Activated B cell treated with CpG ODN at 0.5 μM for 24 hours (primary cell): ENCODE results near the gene DUSP3. TPM values are rescaled to one million over a fixed set of nuclear protein-coding genes. Genes with fewer than 3 reads are reported as not detected.
"Not testable (repeated sequence)": the region's sequence is repeated elsewhere in the genome, so short reads cannot be mapped to it uniquely, and the experiment has no call there.

Source experiments
- ATAC-seq: fragments of 200-7000 bp; cut with Tn5 transposase; one replicate; pipeline ENCODE4 v1.10.0; 2021; ENCODE audit warnings: low read depth, mild to moderate bottlenecking, moderate library complexity
- CTCF ChIA-PET: fragments of 350-600 bp; sonication (Branson Sonifier 250); formaldehyde crosslinking; loops from one replicate; lab custom pipeline; 2021; ENCODE audit warnings: antibody characterized with exemption; lab: Charles Lee
- POLR2A ChIA-PET: fragments of 350-600 bp; sonication (Branson Sonifier 250); formaldehyde crosslinking; loops from one replicate; lab custom pipeline; 2021; ENCODE audit warnings: antibody characterized with exemption; lab: Charles Lee
- DNase-seq: peaks from one replicate; pipeline ENCODE4 v3.0.0; 2022
- H3K27ac Mint-ChIP-seq: one replicate; pipeline ENCODE4 v1.8.0; 2020; ENCODE audit warnings: mixed read lengths
- H3K27me3 Mint-ChIP-seq: one replicate; pipeline ENCODE4 v1.8.0; 2021; ENCODE audit warnings: mixed read lengths
- H3K36me3 Mint-ChIP-seq: one replicate; pipeline ENCODE4 v1.8.0; 2021; ENCODE audit warnings: low read depth, mixed read lengths
- H3K4me1 Mint-ChIP-seq: one replicate; pipeline ENCODE4 v1.8.0; 2021; ENCODE audit warnings: mixed read lengths
- H3K4me3 Mint-ChIP-seq: one replicate; pipeline ENCODE4 v1.8.0; 2020; ENCODE audit warnings: mild to moderate bottlenecking, mixed read lengths
- H3K9me3 Mint-ChIP-seq: one replicate; pipeline ENCODE4 v1.8.0; 2020; ENCODE audit warnings: mixed read lengths
- CTCF ChIP-seq: fragments of 200-600 bp; IDR thresholded peaks from one replicate; pipeline ENCODE4 v1.8.0; 2022; ENCODE audit warnings: antibody characterized with exemption, mild to moderate bottlenecking
- intact Hi-C: fragments of 100-400 bp; cut with micrococcal nuclease; formaldehyde crosslinking; loops from one replicate; pipeline ENCODE4 v1.15.1; 2024
- total RNA-seq: library from RNA; stranded (reverse); gene quantifications from 2 replicates; pipeline ENCODE4 v1.2.3, GENCODE V29; 2022

Gene DUSP3
- total RNA-seq, 1 donor from 2014 or later: 16.6 TPM

DNA sequence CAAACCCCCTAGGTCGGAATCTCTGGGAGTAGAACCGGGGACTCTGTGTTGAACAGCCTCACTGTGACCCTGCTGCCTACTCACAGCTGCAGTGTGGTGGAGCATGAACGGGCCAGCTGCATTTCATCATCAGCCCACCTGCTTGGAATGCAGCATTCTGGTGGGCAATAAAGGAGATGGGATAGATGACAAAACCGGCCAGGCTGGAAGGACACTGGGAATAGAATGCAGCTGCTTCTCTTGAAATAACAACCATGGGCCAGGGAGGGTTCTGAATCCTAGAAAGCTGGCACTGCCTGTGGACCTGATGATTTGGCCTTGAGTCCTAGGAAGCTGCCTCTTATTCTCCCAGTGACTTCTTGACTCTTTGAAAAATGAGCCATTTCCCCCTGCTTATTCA lies 25.0 kb upstream of the DUSP3 start:
- no peak overlapping the region for H3K4me3 Mint-ChIP-seq
- peaks cover 36% of the 10 kb centered on the region for H3K27me3 Mint-ChIP-seq
- no peaks in the 10 kb centered on the region for H3K36me3 Mint-ChIP-seq
- TF ChIP-seq CTCF: no peak
- no peaks in the 10 kb centered on the region for H3K4me1 Mint-ChIP-seq
- no peak overlapping the region for H3K27ac Mint-ChIP-seq
- intact Hi-C loops: no loop called here
- H3K9me3 Mint-ChIP-seq: peaks cover 5% of the 10 kb centered on the region
- ChIA-PET POLR2A (no interaction called here), CTCF (no interaction called here)
- DNase-seq: no peak
- no peak for ATAC-seq

- ATAC-seq: no peak
- Mint-ChIP-seq H3K9me3 (peaks cover 5% of the 10 kb centered on the region), H3K4me1 (no peaks in the 10 kb centered on the region), H3K4me3 (no peak overlapping the region), H3K27ac (no peak overlapping the region), H3K27me3 (peaks cover 38% of the 10 kb centered on the region), H3K36me3 (no peaks in the 10 kb centered on the region)
- no peak for DNase-seq
- intact Hi-C loops: no loop called here
- POLR2A ChIA-PET: no interaction called here
- no peak for TF ChIP-seq CTCF
- CTCF ChIA-PET: no interaction called here
Observed at GRCh38 chr17:43801844-43802243, 23.1 kb upstream of the DUSP3 start.

- Mint-ChIP-seq H3K4me3 (no peak overlapping the region), H3K4me1 (no peaks in the 10 kb centered on the region), H3K27me3 (peaks cover 43% of the 10 kb centered on the region), H3K9me3 (peaks cover 5% of the 10 kb centered on the region), H3K27ac (no peak overlapping the region), H3K36me3 (no peaks in the 10 kb centered on the region)
- DNase-seq (no peak), ATAC-seq (no peak)
- POLR2A ChIA-PET: no interaction called here
- TF ChIP-seq CTCF: no peak
- CTCF ChIA-PET: no interaction called here
- intact Hi-C loops: no loop called here
Observed at GRCh38 chr17:43800736-43801135, 22.0 kb upstream of the DUSP3 start.

- DNase-seq (no peak), ATAC-seq (no peak)
- Mint-ChIP-seq H3K36me3 (no peaks in the 10 kb centered on the region), H3K4me3 (no peak overlapping the region), H3K9me3 (no peaks in the 10 kb centered on the region), H3K27ac (no peak overlapping the region), H3K27me3 (peaks cover 37% of the 10 kb centered on the region), H3K4me1 (no peaks in the 10 kb centered on the region)
- intact Hi-C loops: no loop called here
- TF ChIP-seq CTCF: no peak
- CTCF ChIA-PET: no interaction called here
- POLR2A ChIA-PET: no interaction called here
Observed at GRCh38 chr17:43799047-43799446, 20.3 kb upstream of the DUSP3 start.

DNA sequence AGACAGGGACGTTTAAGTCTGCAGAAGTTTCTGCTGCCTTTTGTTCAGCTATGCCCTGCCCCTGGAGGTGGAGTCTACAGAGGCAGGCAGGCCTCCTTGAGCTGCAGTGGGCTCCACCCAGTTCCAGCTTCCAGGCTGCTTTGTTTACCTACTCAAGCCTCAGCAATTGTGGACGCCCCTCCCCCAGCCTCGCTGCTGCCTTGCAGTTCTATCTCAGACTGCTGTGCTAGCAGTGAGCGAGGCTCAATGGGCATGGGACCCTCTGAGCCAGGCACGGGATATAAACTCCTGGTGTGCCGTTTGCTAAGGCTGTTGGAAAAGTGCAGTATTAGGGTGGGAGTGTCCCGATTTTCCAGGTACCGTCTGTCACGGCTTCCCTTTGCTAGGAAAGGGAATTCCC lies 19.2 kb upstream of the DUSP3 start:
- H3K4me1 Mint-ChIP-seq, CTCF ChIA-PET, H3K9me3 Mint-ChIP-seq, H3K4me3 Mint-ChIP-seq, DNase-seq, H3K27ac Mint-ChIP-seq, POLR2A ChIA-PET, ATAC-seq, intact Hi-C loops, H3K36me3 Mint-ChIP-seq: not testable (repeated sequence)
- peaks cover 35% of the 10 kb centered on the region for H3K27me3 Mint-ChIP-seq

- CTCF ChIA-PET, intact Hi-C loops, ATAC-seq, H3K9me3 Mint-ChIP-seq, H3K36me3 Mint-ChIP-seq, DNase-seq, POLR2A ChIA-PET, H3K27ac Mint-ChIP-seq, H3K4me1 Mint-ChIP-seq, H3K4me3 Mint-ChIP-seq: not testable (repeated sequence)
- peaks cover 31% of the 10 kb centered on the region for H3K27me3 Mint-ChIP-seq
Observed at GRCh38 chr17:43792668-43793067, 13.9 kb upstream of the DUSP3 start.
